SJSA1 (cell line): ENCODE data around the gene RTL10. TPM values are rescaled to one million over a fixed set of nuclear protein-coding genes. Genes with fewer than 3 reads are reported as not detected.

Experiments
- DNase-seq, 2 experiments: peaks; one replicate each; pipeline ENCODE4 v3.0.0-alpha.2; 2015 to 2020; ENCODE audit warnings: low spot score in 2 of 2, low read depth in 1 of 2
- H3K27ac ChIP-seq: fragments of 250-450 bp; sonication (Bioruptor Pico); 2 replicates; pipeline ENCODE4 v1.5.1; 2020; ENCODE audit warnings: mild to moderate bottlenecking, moderate library complexity
- H3K27me3 ChIP-seq: fragments of 250-450 bp; sonication (Bioruptor Pico); replicated peaks from 2 replicates; pipeline ENCODE4 v1.5.1; 2020; ENCODE audit warnings: mild to moderate bottlenecking, moderate library complexity
- H3K36me3 ChIP-seq: fragments of 250-450 bp; sonication (Bioruptor Pico); 2 replicates; pipeline ENCODE4 v1.5.1; 2020; ENCODE audit warnings: mild to moderate bottlenecking
- H3K4me1 ChIP-seq: fragments of 250-450 bp; sonication (Bioruptor Pico); replicated peaks from 2 replicates; pipeline ENCODE4 v1.6.1; 2021; ENCODE audit warnings: mild to moderate bottlenecking
- H3K4me3 ChIP-seq: fragments of 250-450 bp; sonication (Bioruptor Pico); 2 replicates; pipeline ENCODE4 v1.5.1; 2020; ENCODE audit warnings: mild to moderate bottlenecking
- H3K9me3 ChIP-seq: fragments of 250-450 bp; sonication (Bioruptor Pico); replicated peaks from 2 replicates; pipeline ENCODE4 v1.5.1; 2020; ENCODE audit warnings: mild to moderate bottlenecking
- total RNA-seq: library from RNA; depleted of rRNA; stranded (reverse); fragments of >200 nt; shearing (Covaris generic); gene quantifications from 2 replicates; pipeline ENCODE4 v1.2.3, GENCODE V29; 2014

RTL10 gene
- total RNA-seq, 1 experiment from 2014 or later: 11.5 TPM

- no peaks in the 10 kb centered on the region for H3K9me3 ChIP-seq
- no peak overlapping the region for H3K4me3 ChIP-seq
- no peak overlapping the region for H3K27ac ChIP-seq
- no peak for DNase-seq
- no peaks in the 10 kb centered on the region; the same call in 1 of the 2 replicates for H3K36me3 ChIP-seq
- H3K27me3 ChIP-seq: no peaks in the 10 kb centered on the region
- H3K4me1 ChIP-seq: no peaks in the 10 kb centered on the region
Observed at GRCh38 chr22:19827341-19828034, 27.2 kb downstream of the RTL10 start.

- DNase-seq: no peak
- Histone ChIP-seq H3K9me3 (no peaks in the 10 kb centered on the region), H3K4me3 (no peak overlapping the region), H3K27ac (no peak overlapping the region), H3K36me3 (no peaks in the 10 kb centered on the region; the same call in 1 of the 2 replicates), H3K4me1 (no peaks in the 10 kb centered on the region), H3K27me3 (no peaks in the 10 kb centered on the region)
Observed at GRCh38 chr22:19826619-19826950, 28.1 kb downstream of the RTL10 start.

DNA sequence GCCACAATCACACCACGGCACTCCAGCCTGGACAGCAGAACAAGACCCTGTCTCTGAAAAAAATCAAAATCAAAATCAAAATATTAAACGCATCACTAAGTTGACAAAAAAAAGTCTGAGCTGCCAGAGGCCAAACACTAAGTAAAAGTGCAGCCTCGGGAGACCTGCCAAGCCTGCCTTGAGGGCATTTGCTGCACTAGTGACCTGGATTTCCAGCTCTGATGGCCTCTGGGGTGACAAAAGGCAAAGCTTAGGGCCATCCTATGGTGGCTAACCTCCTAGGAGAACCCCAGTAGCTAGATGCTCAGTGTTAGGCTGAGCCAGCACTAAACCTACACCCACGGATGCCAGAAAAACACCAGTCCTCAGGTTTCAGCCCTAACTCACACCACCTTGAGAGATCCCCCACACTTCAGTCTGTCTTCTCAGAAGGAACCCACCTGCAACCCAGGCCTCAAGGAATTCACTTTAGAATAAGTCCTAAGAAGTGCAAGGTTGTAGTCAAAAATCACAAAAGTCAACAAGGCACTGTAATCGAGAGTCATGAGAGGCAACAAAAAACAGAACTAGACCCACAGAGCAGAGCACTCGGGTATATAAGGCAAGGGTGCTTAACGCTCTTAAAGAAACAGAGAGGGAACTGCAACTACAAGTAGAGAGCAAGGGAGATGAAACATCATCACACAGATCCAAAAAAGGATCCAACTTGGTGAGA is 28.6 kb downstream of the RTL10 start:
- H3K27ac ChIP-seq: no peak overlapping the region
- no peak overlapping the region for H3K4me3 ChIP-seq
- no peaks in the 10 kb centered on the region for H3K9me3 ChIP-seq
- H3K4me1 ChIP-seq: 0 out of 2 replicates have a peak, but pooled peaks cover 1% of the 10 kb centered on the region
- no peak for DNase-seq
- no peaks in the 10 kb centered on the region; the same call in 1 of the 2 replicates for H3K36me3 ChIP-seq
- no peaks in the 10 kb centered on the region for H3K27me3 ChIP-seq

DNA sequence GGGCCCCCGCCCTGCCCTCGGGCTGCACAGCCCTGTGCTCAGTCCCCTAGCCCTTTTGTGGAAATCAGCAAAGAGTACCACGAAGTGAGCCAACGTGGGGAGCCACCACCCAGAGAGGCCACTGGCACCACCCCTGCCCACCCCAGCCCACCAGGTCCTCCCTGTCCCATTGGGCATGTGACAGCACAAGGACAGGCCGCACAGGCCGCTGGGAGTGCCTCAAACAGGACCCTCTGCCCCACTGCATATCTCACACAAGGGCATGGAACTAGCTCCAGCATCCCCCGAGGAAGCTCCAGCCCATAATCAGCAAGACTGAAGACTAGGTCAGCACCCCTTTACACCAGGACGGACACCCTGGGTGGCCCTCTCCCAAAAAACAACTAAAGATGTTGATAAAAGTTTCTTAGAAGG is 29.7 kb downstream of the RTL10 start:
- Histone ChIP-seq H3K9me3 (no peaks in the 10 kb centered on the region), H3K27me3 (no peaks in the 10 kb centered on the region), H3K36me3 (no peaks in the 10 kb centered on the region; the same call in 1 of the 2 replicates), H3K4me1 (0 out of 2 replicates have a peak, but pooled peaks cover 4% of the 10 kb centered on the region), H3K4me3 (no peak overlapping the region), H3K27ac (no peak overlapping the region)
- no peak for DNase-seq

- no peaks in the 10 kb centered on the region for H3K9me3 ChIP-seq
- DNase-seq: no peak
- H3K27me3 ChIP-seq: no peaks in the 10 kb centered on the region
- no peaks in the 10 kb centered on the region; the same call in 1 of the 2 replicates for H3K36me3 ChIP-seq
- 0 out of 2 replicates have a peak, but pooled peaks cover 4% of the 10 kb centered on the region for H3K4me1 ChIP-seq
- no peak overlapping the region for H3K4me3 ChIP-seq
- no peak overlapping the region for H3K27ac ChIP-seq
Observed at GRCh38 chr22:19824212-19824925, 30.3 kb downstream of the RTL10 start.

- DNase-seq: no peak
- no peaks in the 10 kb centered on the region for H3K27me3 ChIP-seq
- no peak overlapping the region for H3K27ac ChIP-seq
- H3K4me3 ChIP-seq: no peak overlapping the region
- no peaks in the 10 kb centered on the region; the same call in 1 of the 2 replicates for H3K36me3 ChIP-seq
- no peaks in the 10 kb centered on the region for H3K9me3 ChIP-seq
- H3K4me1 ChIP-seq: 0 out of 2 replicates have a peak, but pooled peaks cover 4% of the 10 kb centered on the region
Observed at GRCh38 chr22:19823902-19824211, 30.8 kb downstream of the RTL10 start.

DNA sequence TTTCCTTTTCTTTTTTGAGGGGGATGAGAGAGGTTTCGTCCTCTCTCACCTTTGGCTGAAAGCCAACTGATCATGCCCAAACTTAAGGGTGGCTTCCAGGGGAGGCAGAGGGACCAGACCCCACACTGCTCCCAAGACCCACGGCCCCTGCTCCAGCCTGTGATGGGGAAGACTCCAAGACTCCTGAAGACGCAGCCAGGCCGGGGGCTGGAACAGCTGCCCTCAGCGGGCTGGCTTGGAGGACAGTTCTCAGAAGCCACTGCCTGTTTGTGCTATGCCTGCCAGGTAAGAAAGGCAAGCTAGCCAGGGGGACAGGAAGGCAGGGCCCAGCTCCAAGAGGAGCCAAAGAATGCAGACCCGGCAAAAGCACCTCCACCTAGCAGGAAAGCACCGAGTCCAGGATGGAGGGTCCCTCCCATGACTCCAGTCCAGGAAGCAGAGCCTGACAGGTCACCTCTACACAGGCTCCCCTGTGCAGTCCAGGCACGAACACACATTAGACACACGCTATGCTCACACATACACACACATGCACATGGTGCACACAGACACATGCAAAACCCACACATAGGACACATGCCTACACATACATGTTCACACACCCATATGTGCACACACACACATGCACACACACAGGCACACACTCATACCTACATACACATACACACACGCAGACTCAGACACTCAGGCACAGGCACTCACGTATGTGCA is 31.3 kb downstream of the RTL10 start:
- DNase-seq: no peak
- no peaks in the 10 kb centered on the region for H3K9me3 ChIP-seq
- H3K27me3 ChIP-seq: no peaks in the 10 kb centered on the region
- H3K4me1 ChIP-seq: 0 out of 2 replicates have a peak, but pooled peaks cover 4% of the 10 kb centered on the region
- no peaks in the 10 kb centered on the region; the same call in 1 of the 2 replicates for H3K36me3 ChIP-seq
- H3K4me3 ChIP-seq: no peak overlapping the region
- no peak overlapping the region for H3K27ac ChIP-seq

DNA sequence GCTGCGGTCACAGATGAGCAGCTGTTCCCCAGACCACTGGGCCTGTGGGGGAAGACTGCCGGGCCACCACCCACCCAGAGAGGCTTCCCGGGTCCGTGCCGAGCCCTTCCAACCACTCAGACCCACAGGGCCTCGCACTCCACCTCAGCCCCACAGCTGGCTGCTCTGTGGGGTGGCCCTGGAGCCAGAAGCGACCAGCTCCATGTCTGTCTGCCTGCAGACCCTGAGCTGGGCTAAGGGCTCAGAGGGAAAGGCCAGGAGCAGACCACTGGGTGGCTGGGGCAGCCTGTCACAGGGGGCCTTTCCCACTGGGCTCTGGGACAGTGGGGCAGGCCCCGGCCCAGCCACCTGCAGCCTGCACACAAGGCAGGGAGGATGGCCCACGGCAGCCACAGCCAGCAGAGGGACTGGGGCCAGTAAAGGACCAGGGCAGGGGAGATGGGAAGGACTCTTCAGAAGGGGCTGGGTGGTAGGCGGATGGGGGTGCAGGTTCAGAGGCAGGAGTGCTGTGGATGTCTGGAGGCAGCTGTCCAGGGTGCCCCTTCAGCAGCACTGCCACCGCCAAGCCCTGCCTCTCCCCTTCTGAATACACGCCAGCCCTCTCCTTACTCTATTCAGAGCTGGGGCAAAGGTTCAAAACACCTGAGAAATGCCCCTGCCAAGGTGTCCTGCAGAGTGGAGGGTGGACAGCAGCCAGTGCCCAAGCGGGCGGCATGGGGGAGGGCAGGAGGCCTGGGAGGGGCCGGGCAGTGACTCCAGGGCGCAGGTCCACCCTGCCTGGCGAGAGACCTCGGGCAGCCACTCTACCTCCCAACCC is 32.2 kb downstream of the RTL10 start:
- H3K27ac ChIP-seq: no peak overlapping the region
- H3K4me3 ChIP-seq: no peak overlapping the region
- no peak for DNase-seq
- 0 out of 2 replicates have a peak, but pooled peaks cover 4% of the 10 kb centered on the region for H3K4me1 ChIP-seq
- no peaks in the 10 kb centered on the region for H3K27me3 ChIP-seq
- no peaks in the 10 kb centered on the region; the same call in 1 of the 2 replicates for H3K36me3 ChIP-seq
- H3K9me3 ChIP-seq: no peaks in the 10 kb centered on the region

GRCh38 chr22:19821523-19822300 is 33.0 kb downstream of the RTL10 start:
- H3K27me3 ChIP-seq: no peaks in the 10 kb centered on the region

GRCh38 chr22:19820880-19821522 is 33.7 kb downstream of the RTL10 start:
- 0 out of 2 replicates have a peak, but pooled peaks cover 4% of the 10 kb centered on the region for H3K4me1 ChIP-seq
- H3K27me3 ChIP-seq: no peaks in the 10 kb centered on the region
- H3K9me3 ChIP-seq: no peaks in the 10 kb centered on the region
- no peak overlapping the region for H3K27ac ChIP-seq
- no peak overlapping the region for H3K4me3 ChIP-seq
- DNase-seq: no peak
- H3K36me3 ChIP-seq: no peaks in the 10 kb centered on the region; the same call in 1 of the 2 replicates

More at GRCh38 chr22:19821523-19822300, 33.0 kb downstream of the RTL10 start:
- Histone ChIP-seq H3K36me3 (no peaks in the 10 kb centered on the region; the same call in 1 of the 2 replicates), H3K4me3 (no peak overlapping the region), H3K27ac (no peak overlapping the region), H3K4me1 (0 out of 2 replicates have a peak, but pooled peaks cover 4% of the 10 kb centered on the region), H3K9me3 (no peaks in the 10 kb centered on the region)
- DNase-seq: peak in 1 of 2 experiments; percentile 40

GRCh38 chr22:19819911-19820879 is 34.5 kb downstream of the RTL10 start:
- DNase-seq: no peak
- Histone ChIP-seq H3K27ac (no peak overlapping the region), H3K9me3 (no peaks in the 10 kb centered on the region)

More at GRCh38 chr22:19819911-19820879, 34.5 kb downstream of the RTL10 start:
- Histone ChIP-seq H3K4me1 (0 out of 2 replicates have a peak, but pooled peaks cover 4% of the 10 kb centered on the region), H3K36me3 (no peaks in the 10 kb centered on the region), H3K4me3 (no peak overlapping the region), H3K27me3 (no peaks in the 10 kb centered on the region)
